Pancreas (tissue), 10 donors: ENCODE measurements around the gene UQCRH. TPM values are rescaled to one million over a fixed set of nuclear protein-coding genes. Genes with fewer than 3 reads are reported as not detected.

ENCODE experiments used
- ATAC-seq, 4 donors: fragments of 200-7000 bp; cut with Tn5 transposase; one replicate each; pipeline versions ENCODE4 v1.8.0 to v1.9.1; 2020; ENCODE audit warnings: mild to moderate bottlenecking in 4 of 4, moderate library complexity in 4 of 4
- DNase-seq, 6 donors: peaks; one replicate each; pipeline ENCODE4 v3.0.0-alpha.2; 2020
- FAIRE-seq: peaks from 2 replicates; lab custom pipeline; 2012; peaks lifted over from hg19 to GRCh38; lab: Jason Lieb, UNC
- H3K27ac ChIP-seq, 4 donors: fragments of 200-600 bp; sonication (generic); 1 replicate in 3 of 4; 2 replicates in 1 of 4; pipeline versions ENCODE4 v1.5.0 to v1.8.0; 2020
- H3K27me3 ChIP-seq, 4 donors: fragments of 200-600 bp; one replicate each; pipeline ENCODE4 v1.8.0; 2021
- H3K36me3 ChIP-seq, 3 donors: fragments of 200-600 bp; sonication (generic) in 1 of 3; one replicate each; pipeline versions ENCODE4 v1.5.0 to v1.8.0; 2020 to 2021
- H3K4me1 ChIP-seq, 3 donors: fragments of 200-600 bp; one replicate each; pipeline ENCODE4 v1.8.0; 2021
- H3K4me3 ChIP-seq, 4 donors: fragments of 200-600 bp; sonication (generic) in 2 of 4; one replicate each; pipeline versions ENCODE4 v1.5.0 to v1.8.0; 2020 to 2021
- H3K9me3 ChIP-seq, 4 donors: fragments of 200-600 bp; one replicate each; pipeline ENCODE4 v1.8.0; 2021
- WGBS, 2 donors: extraction: QIAGEN DNeasy Blood & Tissue Kit; methylation state at CpG; one replicate each; pipeline ENCODE4 v1.1.7; 2013; 5-methylcytosine and 5-hydroxymethylcytosine counted together
- intact Hi-C, 3 donors: fragments of 100-400 bp; cut with DNase I; formaldehyde crosslinking; loops; one replicate each; pipeline versions ENCODE4 v1.11.1 to v1.14.2; 2022
- polyA plus RNA-seq, 2 donors: library from polyadenylated mRNA; stranded (reverse); fragments of 200-250 nt; gene quantifications; one replicate each; pipeline ENCODE4 v1.2.3, GENCODE V29; 2013
- total RNA-seq, 6 donors: library from RNA; stranded (reverse); fragmentation: NEBNext Ultra II Directional in 4 of 6; extraction: Animal tissue kit (Norgen Biotek cat#: 25700) in 4 of 6; gene quantifications; one replicate each; pipeline versions ENCODE4 v1.2.1 to v1.2.4, GENCODE V29; 2021 to 2023
- TF ChIP-seq, protein P1 (sequence below), 4 donors: fragments of 200-600 bp; sonication (generic) in 3 of 4; IDR thresholded peaks; one replicate each; pipeline versions ENCODE4 v1.5.0 to v1.8.0; 2021; ENCODE audit warnings: antibody characterized with exemption in 4 of 4
- donor health status: healthy with polysubstance abuse.
- donor health status: DM: no; HTN: no; CAD: no; lungs with moderate emphysema.
- donor health status: DM: no; HTN: no; CAD: no.
- donor health status: control.
- donor health status: control.
- donor health status: Bipolar disorder and iron deficiency.
- donor health status: DM: yes; HTN: yes; CAD: no.
- donor health status: DM: no; HTN: no; CAD: no.
- donor health status: DM: no; HTN: no; CAD: no.
- donor health status: DM: yes; HTN: yes; CAD: no.

The UQCRH gene
- total and polyA plus RNA-seq, 8 donors, result 51.8 to 183 (median 77.0) TPM

DNA sequence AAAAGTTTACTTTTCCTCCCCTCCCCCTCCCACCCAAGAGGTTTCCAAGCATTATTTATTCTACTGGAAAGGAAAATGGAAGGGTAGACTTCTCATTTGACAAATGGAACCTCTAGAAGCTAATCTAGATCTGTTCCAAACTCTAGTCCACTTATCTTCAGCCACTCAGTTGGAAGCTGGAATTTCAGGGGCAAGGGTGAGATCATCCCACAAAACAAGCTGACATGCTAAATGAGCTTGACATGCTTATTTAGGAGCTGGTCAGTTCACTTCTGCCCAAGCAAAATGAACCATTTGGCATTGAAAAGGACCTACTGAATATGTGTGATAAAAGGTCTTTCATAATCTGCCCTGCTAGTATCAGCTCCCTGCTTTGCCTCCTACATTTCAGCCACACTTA is 5.1 kb upstream of the UQCRH start:
- H3K36me3 ChIP-seq, result peaks cover 3 to 32% (median 4%) of the 10 kb centered on the region in 3 donors
- H3K9me3 ChIP-seq, result no peaks in the 10 kb centered on the region
- H3K27me3 ChIP-seq, result no peaks in the 10 kb centered on the region
- no peak overlapping the region for H3K27ac ChIP-seq
- intact Hi-C loops, result no loop called here
- H3K4me3 ChIP-seq, result no peak overlapping the region
- H3K4me1 ChIP-seq, result peaks cover 4 to 23% (median 19%) of the 10 kb centered on the region in 3 donors
- FAIRE-seq (no peak), ATAC-seq (no peak), DNase-seq (no peak)
- TF ChIP-seq, protein P1, sequence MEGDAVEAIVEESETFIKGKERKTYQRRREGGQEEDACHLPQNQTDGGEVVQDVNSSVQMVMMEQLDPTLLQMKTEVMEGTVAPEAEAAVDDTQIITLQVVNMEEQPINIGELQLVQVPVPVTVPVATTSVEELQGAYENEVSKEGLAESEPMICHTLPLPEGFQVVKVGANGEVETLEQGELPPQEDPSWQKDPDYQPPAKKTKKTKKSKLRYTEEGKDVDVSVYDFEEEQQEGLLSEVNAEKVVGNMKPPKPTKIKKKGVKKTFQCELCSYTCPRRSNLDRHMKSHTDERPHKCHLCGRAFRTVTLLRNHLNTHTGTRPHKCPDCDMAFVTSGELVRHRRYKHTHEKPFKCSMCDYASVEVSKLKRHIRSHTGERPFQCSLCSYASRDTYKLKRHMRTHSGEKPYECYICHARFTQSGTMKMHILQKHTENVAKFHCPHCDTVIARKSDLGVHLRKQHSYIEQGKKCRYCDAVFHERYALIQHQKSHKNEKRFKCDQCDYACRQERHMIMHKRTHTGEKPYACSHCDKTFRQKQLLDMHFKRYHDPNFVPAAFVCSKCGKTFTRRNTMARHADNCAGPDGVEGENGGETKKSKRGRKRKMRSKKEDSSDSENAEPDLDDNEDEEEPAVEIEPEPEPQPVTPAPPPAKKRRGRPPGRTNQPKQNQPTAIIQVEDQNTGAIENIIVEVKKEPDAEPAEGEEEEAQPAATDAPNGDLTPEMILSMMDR (IDR thresholded peaks at IDR 0.05), result no peak

DNA sequence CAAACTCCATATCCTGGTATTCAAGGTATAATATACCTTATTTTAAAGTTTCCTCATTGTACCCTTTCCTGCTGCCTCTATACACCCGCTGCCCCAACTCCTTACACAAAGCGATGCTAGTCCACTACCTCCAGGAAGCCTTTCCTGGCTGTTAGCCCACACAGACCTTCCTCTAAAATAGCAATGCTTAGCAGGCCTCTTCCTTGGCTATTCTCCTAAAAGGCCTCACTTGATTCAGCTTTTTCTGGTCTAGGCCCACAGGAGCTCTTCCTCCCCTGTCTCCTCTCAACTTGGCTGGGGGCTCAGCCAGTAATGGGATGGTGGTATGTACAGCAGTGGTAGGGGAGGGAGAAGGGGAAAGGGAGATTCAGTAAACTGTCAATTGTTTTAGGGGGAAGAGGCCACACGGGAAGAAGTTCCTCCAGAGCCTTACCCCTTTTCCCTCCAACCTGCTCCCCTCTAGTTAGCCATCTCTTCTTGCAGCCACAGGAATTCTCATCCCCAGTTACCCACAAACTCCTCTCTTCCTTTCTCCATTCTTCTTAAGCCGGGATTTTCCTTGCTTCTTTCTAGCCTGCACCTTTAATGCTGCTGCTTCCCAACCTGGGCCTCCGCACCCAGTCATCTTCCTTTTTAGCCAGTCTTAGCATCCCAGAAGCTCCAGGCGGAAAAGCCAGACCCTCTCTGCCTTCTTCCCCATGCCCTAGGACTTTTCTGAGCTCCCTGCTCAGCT is 2.7 kb upstream of the UQCRH start:
- TF ChIP-seq, protein P1 (IDR thresholded peaks at IDR 0.05), result no peak
- no peak for DNase-seq
- Histone ChIP-seq H3K27ac (peak overlapping the region; percentile 83 to 97 (median 96)), H3K4me3 (peak overlapping the region in 3 of 4 donors; percentile 80 to 97 (median 86)), H3K27me3 (no peaks in the 10 kb centered on the region), H3K36me3 (peaks cover 0 to 22% (median 3%) of the 10 kb centered on the region in 3 donors), H3K9me3 (no peaks in the 10 kb centered on the region), H3K4me1 (peaks cover 4 to 32% (median 25%) of the 10 kb centered on the region in 3 donors)
- intact Hi-C loops, result no loop called here
- 33 to 47% methylated on average over 6 of the region's 6 CpGs for WGBS, 2 donors
- FAIRE-seq, result no peak
- no peak for ATAC-seq

DNA sequence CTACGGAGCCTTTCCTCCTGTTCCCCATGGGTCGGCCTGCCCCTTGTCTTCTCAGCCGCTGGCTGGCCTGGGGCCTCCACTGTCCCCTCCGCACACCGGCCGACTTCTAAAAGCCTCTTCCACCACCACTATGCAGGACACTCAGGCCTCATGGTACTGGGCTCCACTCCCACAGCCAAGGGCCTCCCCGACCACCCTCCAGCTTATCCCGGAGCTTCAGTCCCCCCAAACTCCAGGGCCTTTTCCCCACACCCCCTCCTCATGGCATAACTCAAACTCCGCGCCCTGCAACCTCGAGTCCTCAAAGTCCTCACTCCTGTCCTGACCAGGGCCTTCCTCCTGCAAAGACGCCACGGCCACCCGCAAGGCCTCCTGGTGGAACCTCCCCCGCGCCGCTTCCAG is 2.1 kb upstream of the UQCRH start:
- intact Hi-C loops, result no loop called here
- H3K4me3 ChIP-seq, result peak overlapping the region; percentile 67 to 97 (median 83)
- H3K27ac ChIP-seq, result peak overlapping the region; percentile 83 to 97 (median 96)
- peaks cover 4 to 32% (median 25%) of the 10 kb centered on the region in 3 donors for H3K4me1 ChIP-seq
- peaks cover 0 to 16% (median 0%) of the 10 kb centered on the region in 3 donors for H3K36me3 ChIP-seq
- no peaks in the 10 kb centered on the region for H3K9me3 ChIP-seq
- peak in 1 of 6 donors; percentile 58 for DNase-seq
- no peaks in the 10 kb centered on the region for H3K27me3 ChIP-seq
- TF ChIP-seq, protein P1 (IDR thresholded peaks at IDR 0.05), result no peak
- no peak for FAIRE-seq
- 5 to 7% methylated on average over 17 of the region's 17 CpGs for WGBS, 2 donors
- ATAC-seq, result no peak

DNA sequence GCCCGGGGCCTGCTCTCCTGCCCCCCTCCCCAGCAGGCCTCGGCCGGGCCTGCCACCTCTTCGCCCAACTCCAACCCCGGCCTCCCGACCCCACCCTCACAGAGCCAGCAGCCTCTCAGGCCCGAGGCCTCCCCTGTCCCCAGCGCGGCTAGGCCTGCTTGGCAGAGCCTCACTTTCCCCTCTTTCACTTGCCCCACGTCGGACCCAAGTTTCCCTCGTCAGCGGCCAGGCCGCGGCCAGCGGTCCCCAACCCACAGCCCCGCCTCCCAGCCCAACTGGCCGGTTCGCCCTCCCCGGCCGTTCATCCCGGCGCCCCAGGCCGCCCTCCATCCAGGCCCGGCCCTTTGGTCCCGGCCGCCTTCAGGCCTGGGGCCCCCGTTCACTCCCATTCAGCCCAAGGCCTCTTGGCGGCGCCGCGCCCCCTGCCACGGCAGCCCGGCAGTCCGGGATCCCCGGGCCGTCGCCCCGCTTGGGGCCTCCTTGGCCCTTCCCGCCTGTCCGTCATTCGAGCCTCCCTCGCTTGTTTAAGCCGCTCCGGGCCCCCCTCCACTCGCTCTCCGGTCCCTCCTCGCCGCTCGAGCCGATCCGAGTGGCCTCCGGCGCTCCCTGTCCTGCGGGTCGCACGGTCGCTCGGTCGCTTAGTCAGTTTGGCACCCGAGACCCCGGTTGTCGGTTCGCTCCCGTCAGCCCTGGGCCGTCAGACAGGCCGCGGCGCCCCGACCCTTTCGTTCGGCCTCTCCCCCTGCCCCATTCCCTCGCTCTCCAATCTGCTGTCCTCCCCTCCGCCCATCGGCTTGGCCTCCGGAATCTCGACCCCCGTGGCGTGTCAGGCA is 1.5 kb upstream of the UQCRH start:
- DNase-seq, result peak; percentile 51 to 86 (median 66)
- intact Hi-C loops, result no loop called here
- no peak for FAIRE-seq

More for the DNA sequence above, 1.5 kb upstream of the UQCRH start:
- Histone ChIP-seq H3K27ac (peak overlapping the region; percentile 83 to 97 (median 96)), H3K27me3 (no peaks in the 10 kb centered on the region), H3K4me1 (peaks cover 4 to 32% (median 25%) of the 10 kb centered on the region in 3 donors), H3K9me3 (no peaks in the 10 kb centered on the region), H3K36me3 (peaks cover 0 to 10% (median 0%) of the 10 kb centered on the region in 3 donors), H3K4me3 (peak overlapping the region; percentile 67 to 97 (median 83))
- peak; percentile 39 to 52 (median 44) for ATAC-seq
- 1% methylated on average over 78 to 79 of the region's 79 CpGs for WGBS, 2 donors
- TF ChIP-seq, protein P1 (IDR thresholded peaks at IDR 0.05), result no peak
